ENCODE results near the gene MAT2B.

Gene MAT2B

GRCh38 chr5:163563112-163563511 is 57.7 kb downstream of the MAT2B start:
- no peak for FAIRE-seq

- FAIRE-seq: no peak
These were observed 58.5 kb downstream of the MAT2B start for GRCh38 chr5:163563880-163564279.

- peak; percentile 95 for FAIRE-seq
These were observed 59.0 kb downstream of the MAT2B start for GRCh38 chr5:163564321-163564938.

- FAIRE-seq: no peak
These were observed 60.1 kb downstream of the MAT2B start for GRCh38 chr5:163565492-163565891.

GRCh38 chr5:163565931-163566608 is 60.7 kb downstream of the MAT2B start:
- FAIRE-seq: no peak

GRCh38 chr5:163566678-163567077 is 61.3 kb downstream of the MAT2B start:
- FAIRE-seq: no peak

- FAIRE-seq: no peak
These were observed 62.4 kb downstream of the MAT2B start for GRCh38 chr5:163567811-163568210.

Data from G401.6 (cell line).